Measurements from ENCODE around the gene GTF2H2C_2.
"Not testable (repeated sequence)": the region's sequence is repeated elsewhere in the genome, so short reads cannot be mapped to it uniquely, and the experiment has no call there.

DNA sequence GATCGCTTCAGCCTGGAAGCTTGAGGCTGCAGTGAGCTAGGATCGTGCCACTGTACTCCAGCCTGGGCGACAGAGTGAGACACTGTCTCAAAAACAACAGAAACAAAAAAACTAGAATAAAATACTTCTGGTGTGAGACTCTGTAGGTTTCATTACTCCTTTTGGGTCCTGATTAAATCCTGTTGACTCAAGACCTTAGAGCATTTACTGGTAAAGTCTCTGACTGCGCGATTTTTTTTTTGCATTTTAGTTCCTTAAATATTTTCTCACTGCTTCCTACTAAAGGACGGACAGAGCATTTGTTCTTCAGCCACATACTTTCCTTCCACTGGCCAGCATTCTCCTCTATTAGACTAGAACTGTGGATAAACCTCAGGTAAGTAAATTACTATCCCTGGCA is 46.8 kb downstream of the GTF2H2C_2 start:
- TF ChIP-seq CTCF, POLR2A (IDR thresholded peaks at IDR 0.05): not testable (repeated sequence)
